Measurements from ENCODE around the gene RIMBP3B. TPM values are rescaled to one million over a fixed set of nuclear protein-coding genes. Genes with fewer than 3 reads are reported as not detected.
"Not testable (repeated sequence)": the region's sequence is repeated elsewhere in the genome, so short reads cannot be mapped to it uniquely, and the experiment has no call there.

RIMBP3B gene
- total RNA-seq, 1 experiment from 2014 or later = 0.39 TPM

GRCh38 chr22:21438013-21438412 is 54.5 kb downstream of the RIMBP3B start:
- H3K79me1 ChIP-seq (ENCODE audit: insufficient read depth, low read depth, low read length, poor library complexity, severe bottlenecking); H3K9ac ChIP-seq (ENCODE audit: extremely low read depth, insufficient read length, low read length); H3K27me3 Mint-ChIP-seq (ENCODE audit: low read depth); H3K27ac ChIP-seq (ENCODE audit: insufficient read length, low read depth, low read length); H4K91ac ChIP-seq (ENCODE audit: insufficient read length, low read depth, low read length); H3K27ac Mint-ChIP-seq; H3K4ac ChIP-seq (ENCODE audit: low read depth, low read length); H2BK12ac ChIP-seq (ENCODE audit: insufficient read length, low read depth, low read length); H3K4me1 ChIP-seq (ENCODE audit: insufficient read depth, low read length); H3T11ph ChIP-seq (ENCODE audit: low read length); H3K36me3 Mint-ChIP-seq (ENCODE audit: insufficient read depth in 1 of 3, low read depth in 3 of 3); H3K4me2 ChIP-seq (ENCODE audit: insufficient read depth, insufficient read length, low read length); H4K5ac ChIP-seq (ENCODE audit: insufficient read length, low read depth, low read length); H3K4me1 Mint-ChIP-seq; H3K14ac ChIP-seq (ENCODE audit: insufficient read depth, low read length); H3K9me3 Mint-ChIP-seq; H3K79me2 ChIP-seq (ENCODE audit: insufficient read depth, low read length); H4K8ac ChIP-seq (replicated peaks; ENCODE audit: insufficient read length, low read depth, low read length); H3K23me2 ChIP-seq (ENCODE audit: insufficient read length, low read depth, low read length, poor library complexity, severe bottlenecking); DNase-seq; H4K20me1 ChIP-seq (ENCODE audit: control insufficient read depth, insufficient read depth, insufficient read length); H2AK5ac ChIP-seq (ENCODE audit: insufficient read length, low read length); H2BK5ac ChIP-seq (ENCODE audit: insufficient read length, low read length); H3K18ac ChIP-seq (ENCODE audit: insufficient read length, low read depth, low read length); H3K27me3 ChIP-seq (ENCODE audit: insufficient read depth, low read length); H2AFZ ChIP-seq (ENCODE audit: low read length); H2BK120ac ChIP-seq (ENCODE audit: low read depth, low read length, poor library complexity, severe bottlenecking); H3K56ac ChIP-seq (ENCODE audit: insufficient read length, low read depth, low read length); H3K9me3 ChIP-seq (ENCODE audit: control insufficient read depth, low read depth, low read length); H2BK15ac ChIP-seq (ENCODE audit: low read depth, low read length); H3K23ac ChIP-seq (ENCODE audit: insufficient read length, low read depth, low read length); H3K4me3 Mint-ChIP-seq; H2BK20ac ChIP-seq (ENCODE audit: low read depth, low read length, poor library complexity, severe bottlenecking): not testable (repeated sequence)
- no CpG with 5 or more reads among the region's 6 CpGs for WGBS (ENCODE audit: extremely low coverage, insufficient read length, low lambda C conversion rate)

Other genes with a start within 250 kb of the RIMBP3B start
- gene HIC2, start 33.6 kb downstream of the RIMBP3B start, total RNA-seq (2021) = 22.8 and 24.9 TPM in 2 replicates
- gene TMEM191C, start 83.6 kb downstream of the RIMBP3B start, total RNA-seq (2021) = 3.3 and 4.2 TPM in 2 replicates
- 0.22 and 0.44 TPM in 2 replicates for gene RIMBP3C, start 167.7 kb downstream of the RIMBP3B start, total RNA-seq (2021)
- gene UBE2L3, start 184.0 kb downstream of the RIMBP3B start, total RNA-seq (2021) = 78.7 and 79.7 TPM in 2 replicates
- 29.8 and 30.2 TPM in 2 replicates for gene YDJC, start 246.3 kb downstream of the RIMBP3B start, total RNA-seq (2021)
- gene CCDC116, start 249.0 kb downstream of the RIMBP3B start, total RNA-seq (2021) = 0.22 and 0.63 TPM in 2 replicates

Measured in H9 (cell line).